GM18870 (cell line): ENCODE data around the gene MECR.
"Not testable (repeated sequence)": the region's sequence is repeated elsewhere in the genome, so short reads cannot be mapped to it uniquely, and the experiment has no call there.

Source experiments
- ATAC-seq: cut with Tn5 transposase; IDR thresholded peaks from one replicate; pipeline ENCODE4 v1.9.1; 2021; ENCODE audit warnings: moderate library complexity; ENCODE audit not compliant: unreplicated experiment

The MECR gene

GRCh38 chr1:29237129-29237821, 6.5 kb upstream of the MECR start:
- no peak for ATAC-seq

GRCh38 chr1:29236712-29237128, 6.0 kb upstream of the MECR start:
- no peak for ATAC-seq

GRCh38 chr1:29235955-29236711, 5.4 kb upstream of the MECR start, which contains the start of gene PTPRU:
Gene PTPRU, plus strand, starts transcription at chr1:29236522. Its CDS starts 123 bp downstream, at chr1:29236645.
- ATAC-seq, result no peak

- ATAC-seq, result not testable (repeated sequence)
Observed at GRCh38 chr1:29234881-29235280, 4.1 kb upstream of the MECR start.

- no peak for ATAC-seq
Observed at GRCh38 chr1:29234471-29234870, 3.7 kb upstream of the MECR start.

- ATAC-seq, result no peak
Observed at GRCh38 chr1:29233693-29234092, 3.0 kb upstream of the MECR start.

GRCh38 chr1:29232387-29232786, 1.7 kb upstream of the MECR start:
- ATAC-seq, result no peak

GRCh38 chr1:29230204-29230552, 556 bp downstream of the MECR start:
- ATAC-seq, result no peak

- ATAC-seq, result no peak
Observed at GRCh38 chr1:29227511-29227910, 3.2 kb downstream of the MECR start.

GRCh38 chr1:29225361-29225760, 5.4 kb downstream of the MECR start:
- ATAC-seq, result no peak

GRCh38 chr1:29224356-29224837, 6.3 kb downstream of the MECR start:
- ATAC-seq, result no peak

- no peak for ATAC-seq
Observed at GRCh38 chr1:29223521-29223920, 7.2 kb downstream of the MECR start.

GRCh38 chr1:29222686-29223085, 8.0 kb downstream of the MECR start:
- ATAC-seq, result no peak

GRCh38 chr1:29222260-29222659, 8.5 kb downstream of the MECR start:
- not testable (repeated sequence) for ATAC-seq

- ATAC-seq, result no peak
Observed at GRCh38 chr1:29221296-29221695, 9.4 kb downstream of the MECR start.

GRCh38 chr1:29218223-29218622, 12.5 kb downstream of the MECR start:
- no peak for ATAC-seq

- ATAC-seq, result no peak
Observed at GRCh38 chr1:29217633-29218032, 13.1 kb downstream of the MECR start.

- no peak for ATAC-seq
Observed at GRCh38 chr1:29213055-29213454, 17.7 kb downstream of the MECR start.

- no peak for ATAC-seq
Observed at GRCh38 chr1:29211086-29212030, 19.4 kb downstream of the MECR start.

GRCh38 chr1:29210278-29211085, 20.3 kb downstream of the MECR start:
- no peak for ATAC-seq
